ENCODE results near the gene NINJ2.

GRCh38 chr12:588646-589045, 74.6 kb downstream of the NINJ2 start:
- TF ChIP-seq POLR2A (IDR thresholded peaks at IDR 0.05) (no peak), CTCF (IDR thresholded peaks at IDR 0.05) (no peak), EP300 (IDR thresholded peaks at IDR 0.05) (no peak)

Measured in gastroesophageal sphincter (tissue), 3 donors.